Prostate gland (tissue), 2 donors: ENCODE data around the gene ILDR1. TPM values are rescaled to one million over a fixed set of nuclear protein-coding genes. Genes with fewer than 3 reads are reported as not detected.

Source experiments
- DNase-seq: peaks from one replicate; pipeline ENCODE4 v3.0.0-alpha.2; 2019; ENCODE audit warnings: low spot score
- H3K27ac ChIP-seq, 2 donors: fragments of 200-600 bp; sonication (generic); 2 replicates each; pipeline ENCODE4 v1.5.1; 2017 to 2019
- H3K27me3 ChIP-seq: fragments of 200-600 bp; sonication (generic); replicated peaks from 2 replicates; pipeline ENCODE4 v1.5.1; 2019; ENCODE audit not compliant: insufficient read depth
- H3K36me3 ChIP-seq, 2 donors: fragments of 200-600 bp; sonication (generic); 1 replicate in 1 of 2; 2 replicates in 1 of 2; pipeline versions ENCODE4 v1.5.1 to v1.8.1; 2017 to 2019
- H3K4me1 ChIP-seq: fragments of 200-600 bp; sonication (generic); replicated peaks from 2 replicates; pipeline ENCODE4 v1.5.1; 2019
- H3K4me3 ChIP-seq, 2 donors: fragments of 200-600 bp; sonication (generic); 2 replicates each; pipeline ENCODE4 v1.5.1; 2017 to 2019
- H3K9me3 ChIP-seq: fragments of 200-600 bp; sonication (generic); 2 replicates; pipeline ENCODE4 v1.5.1; 2017
- POLR2A ChIP-seq: fragments of 450-650 bp; IDR thresholded peaks from one replicate; pipeline ENCODE4 v1.6.1; 2016; ENCODE audit warnings: antibody characterized with exemption, mild to moderate bottlenecking
- POLR2AphosphoS5 ChIP-seq: sonication (generic); formaldehyde crosslinking; IDR thresholded peaks from one replicate; pipeline ENCODE4 v1.6.1; 2017; ENCODE audit warnings: antibody characterized with exemption
- WGBS: methylation state at CpG from one replicate; pipeline ENCODE4 v1.1.5; 2018; 5-methylcytosine and 5-hydroxymethylcytosine counted together
- intact Hi-C: fragments of 100-400 bp; cut with DNase I; formaldehyde crosslinking; loops from one replicate; pipeline ENCODE4 v1.14.2; 2022
- total RNA-seq, 2 donors: library from RNA; depleted of rRNA; stranded (reverse); fragments of >200 nt; gene quantifications; one replicate each; pipeline ENCODE4 v1.1.0, GENCODE V29; 2016
- TF ChIP-seq, protein P1 (sequence below), 4 experiments: fragments of 200-600 bp in 2 of 4; fragments of 450-650 bp in 2 of 4; sonication (generic) in 2 of 4; IDR thresholded peaks; 1 replicate in 3 of 4; 2 replicates in 1 of 4; pipeline ENCODE4 v1.5.1; 2016 to 2019; ENCODE audit warnings: antibody characterized with exemption in 4 of 4, mild to moderate bottlenecking in 2 of 4, moderate library complexity in 2 of 4

The ILDR1 gene
- total RNA-seq, 2 donors from 2014 or later, result 8.0 to 8.3 TPM

- TF ChIP-seq POLR2A, result no peak
- TF ChIP-seq, protein P1, sequence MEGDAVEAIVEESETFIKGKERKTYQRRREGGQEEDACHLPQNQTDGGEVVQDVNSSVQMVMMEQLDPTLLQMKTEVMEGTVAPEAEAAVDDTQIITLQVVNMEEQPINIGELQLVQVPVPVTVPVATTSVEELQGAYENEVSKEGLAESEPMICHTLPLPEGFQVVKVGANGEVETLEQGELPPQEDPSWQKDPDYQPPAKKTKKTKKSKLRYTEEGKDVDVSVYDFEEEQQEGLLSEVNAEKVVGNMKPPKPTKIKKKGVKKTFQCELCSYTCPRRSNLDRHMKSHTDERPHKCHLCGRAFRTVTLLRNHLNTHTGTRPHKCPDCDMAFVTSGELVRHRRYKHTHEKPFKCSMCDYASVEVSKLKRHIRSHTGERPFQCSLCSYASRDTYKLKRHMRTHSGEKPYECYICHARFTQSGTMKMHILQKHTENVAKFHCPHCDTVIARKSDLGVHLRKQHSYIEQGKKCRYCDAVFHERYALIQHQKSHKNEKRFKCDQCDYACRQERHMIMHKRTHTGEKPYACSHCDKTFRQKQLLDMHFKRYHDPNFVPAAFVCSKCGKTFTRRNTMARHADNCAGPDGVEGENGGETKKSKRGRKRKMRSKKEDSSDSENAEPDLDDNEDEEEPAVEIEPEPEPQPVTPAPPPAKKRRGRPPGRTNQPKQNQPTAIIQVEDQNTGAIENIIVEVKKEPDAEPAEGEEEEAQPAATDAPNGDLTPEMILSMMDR (IDR thresholded peaks at IDR 0.05), result no peak
- no peak for TF ChIP-seq POLR2AphosphoS5
- Histone ChIP-seq H3K36me3 (no peaks in the 10 kb centered on the region), H3K9me3 (no peaks in the 10 kb centered on the region), H3K27me3 (no peaks in the 10 kb centered on the region), H3K27ac (no peak overlapping the region), H3K4me3 (no peak overlapping the region), H3K4me1 (peaks cover 6% of the 10 kb centered on the region)
- DNase-seq, result no peak
- intact Hi-C loops, result no loop called here
Measured at GRCh38 chr3:121979734-121980449, 42.2 kb downstream of the ILDR1 start.

- Histone ChIP-seq H3K4me3 (no peak overlapping the region), H3K36me3 (no peaks in the 10 kb centered on the region), H3K9me3 (no peaks in the 10 kb centered on the region), H3K27ac (no peak overlapping the region), H3K27me3 (no peaks in the 10 kb centered on the region), H3K4me1 (peaks cover 6% of the 10 kb centered on the region)
- TF ChIP-seq, protein P1 (IDR thresholded peaks at IDR 0.05), result no peak
- no peak for TF ChIP-seq POLR2AphosphoS5
- TF ChIP-seq POLR2A, result no peak
- intact Hi-C loops, result no loop called here
- 80% methylated on average over 2 of the region's 2 CpGs for WGBS
- DNase-seq, result no peak
Measured at GRCh38 chr3:121979246-121979645, 42.8 kb downstream of the ILDR1 start.

DNA sequence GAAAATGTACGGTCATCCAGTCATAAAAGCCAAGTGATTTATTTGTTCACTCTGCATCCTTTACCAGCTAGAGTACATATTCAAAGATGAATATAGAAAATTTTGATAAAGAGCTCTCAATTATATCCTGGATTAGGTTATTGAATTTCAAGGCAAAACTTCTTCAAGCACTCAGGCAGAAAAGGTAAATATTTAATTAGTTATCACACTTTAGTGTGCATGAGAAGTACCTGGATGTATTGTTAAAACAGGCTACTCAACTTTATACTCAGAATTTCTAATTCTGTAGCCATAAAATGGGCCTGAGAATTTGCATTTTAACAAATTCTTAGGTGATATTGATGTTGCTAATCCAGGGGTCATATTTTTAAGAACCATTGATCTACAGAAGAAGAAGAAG, 45.3 kb downstream of the ILDR1 start:
- TF ChIP-seq POLR2A (no peak), POLR2AphosphoS5 (no peak)
- TF ChIP-seq, protein P1 (IDR thresholded peaks at IDR 0.05), result no peak
- intact Hi-C loops, result no loop called here
- DNase-seq, result no peak

DNA sequence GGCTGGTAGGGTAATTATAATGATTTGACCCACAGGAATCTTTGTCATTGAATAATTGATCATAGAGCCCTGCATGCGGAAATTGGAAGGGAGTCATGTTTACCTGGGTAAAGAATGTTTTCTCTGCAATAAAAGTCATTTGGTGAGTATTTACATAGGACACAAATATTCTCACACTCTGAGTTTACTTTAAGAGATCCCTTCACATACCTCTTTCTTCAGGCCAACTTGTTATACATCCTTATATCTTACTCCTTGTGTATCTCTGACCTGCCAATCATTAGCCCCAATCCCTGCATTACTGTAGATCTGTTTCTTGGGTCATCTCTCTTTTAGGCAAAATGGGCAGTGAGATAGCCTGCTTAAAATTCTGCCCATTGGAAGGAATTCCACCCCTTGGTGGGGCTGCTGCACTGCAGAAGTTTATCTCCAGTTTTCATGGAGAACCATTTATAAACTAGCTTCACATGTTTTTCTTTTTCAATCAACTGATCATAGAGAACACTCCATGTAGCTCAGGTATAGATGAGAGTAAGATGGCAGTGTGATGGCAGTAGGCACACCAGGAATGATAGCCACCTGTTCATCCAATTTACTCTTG, 46.2 kb downstream of the ILDR1 start:
- TF ChIP-seq POLR2A (no peak), POLR2AphosphoS5 (no peak)
- TF ChIP-seq, protein P1 (IDR thresholded peaks at IDR 0.05), result peak in 1 of 4 experiments; percentile 4
- peaks cover 10% of the 10 kb centered on the region for H3K4me1 ChIP-seq
- no peaks in the 10 kb centered on the region for H3K36me3 ChIP-seq
- no peaks in the 10 kb centered on the region for H3K9me3 ChIP-seq
- no peak for DNase-seq
- intact Hi-C loops, result no loop called here
- H3K27me3 ChIP-seq, result no peaks in the 10 kb centered on the region
- H3K4me3 ChIP-seq, result no peak overlapping the region
- H3K27ac ChIP-seq, result no peak overlapping the region
- 69% methylated on average over 1 of the region's 1 CpG for WGBS

More for the DNA sequence above, 45.3 kb downstream of the ILDR1 start:
- WGBS, result 79% methylated on average over 1 of the region's 1 CpG
- Histone ChIP-seq H3K27me3 (no peaks in the 10 kb centered on the region), H3K9me3 (no peaks in the 10 kb centered on the region), H3K4me1 (peaks cover 6% of the 10 kb centered on the region), H3K4me3 (no peak overlapping the region), H3K36me3 (no peaks in the 10 kb centered on the region), H3K27ac (no peak overlapping the region)
